H1 (cell line): Measurements from ENCODE around the gene PDE4DIP. TPM values are rescaled to one million over a fixed set of nuclear protein-coding genes. Genes with fewer than 3 reads are reported as not detected.
"Not testable (repeated sequence)": the region's sequence is repeated elsewhere in the genome, so short reads cannot be mapped to it uniquely, and the experiment has no call there.

Source experiments
- CTCF ChIA-PET: fragments of 300-600 bp; sonication (Branson Sonifier 250); formaldehyde crosslinking; loops from one replicate; lab custom pipeline; 2021; ENCODE audit not compliant: partially characterized antibody; lab: Charles Lee
- POLR2A ChIA-PET: fragments of 300-600 bp; sonication (Branson Sonifier 250); formaldehyde crosslinking; loops from one replicate; lab custom pipeline; 2021; ENCODE audit warnings: inconsistent platforms; ENCODE audit not compliant: partially characterized antibody; lab: Charles Lee
- DNase-seq, 2 experiments: peaks; one replicate each; pipeline versions ENCODE4 v3.0.0 to v3.0.0-alpha.2; 2010 to 2022; ENCODE audit warnings: low spot score in 2 of 2, low read depth in 1 of 2, mixed read lengths in 1 of 2
- FAIRE-seq: peaks from 2 replicates; lab custom pipeline; 2011; peaks lifted over from hg19 to GRCh38; lab: Jason Lieb, UNC
- H2AFZ ChIP-seq: 2 replicates; pipeline ENCODE4 v1.8.1; 2012; ENCODE audit warnings: low read length, inconsistent platforms
- H2AK5ac ChIP-seq: 2 replicates; pipeline ENCODE4 v1.6.1; 2013; ENCODE audit warnings: low read depth, low read length
- H2BK120ac ChIP-seq: replicated peaks from 2 replicates; pipeline ENCODE3; 2013; ENCODE audit warnings: low read depth, low read length, inconsistent platforms
- H2BK12ac ChIP-seq: 2 replicates; pipeline ENCODE4 v1.6.1; 2013; ENCODE audit warnings: low read depth, low read length
- H2BK15ac ChIP-seq: 2 replicates; pipeline ENCODE4 v1.6.1; 2013; ENCODE audit warnings: low read length
- H2BK20ac ChIP-seq: 2 replicates; pipeline ENCODE4 v1.6.1; 2013; ENCODE audit warnings: low read length
- H2BK5ac ChIP-seq: 2 replicates; pipeline ENCODE4 v1.6.1; 2013; ENCODE audit warnings: low read depth, low read length
- H3K14ac ChIP-seq: 2 replicates; pipeline ENCODE4 v1.6.1; 2013; ENCODE audit warnings: inconsistent platforms; ENCODE audit not compliant: insufficient read length
- H3K18ac ChIP-seq: 2 replicates; pipeline ENCODE4 v1.6.1; 2013; ENCODE audit warnings: low read length; ENCODE audit errors: extremely low read depth
- H3K23ac ChIP-seq: 2 replicates; pipeline ENCODE4 v1.6.1; 2013; ENCODE audit warnings: inconsistent platforms; ENCODE audit not compliant: insufficient read length
- H3K23me2 ChIP-seq: 2 replicates; pipeline ENCODE4 v1.6.1; 2013; ENCODE audit warnings: low read depth, low read length
- H3K27ac ChIP-seq: 2 replicates; pipeline ENCODE4 v1.6.1; 2011; ENCODE audit warnings: low read depth, low read length, inconsistent platforms
- H3K27me3 ChIP-seq, 4 experiments: replicated peaks in 1 of 4; 1 replicate in 1 of 4; 2 replicates in 3 of 4; pipeline versions ENCODE4 v1.6.1 to v1.8.1; 2011 to 2013; ENCODE audit warnings: low read length in 3 of 4, mild to moderate bottlenecking in 3 of 4, inconsistent platforms in 2 of 4, mixed read lengths in 2 of 4, moderate library complexity in 1 of 4; ENCODE audit not compliant: control insufficient read depth in 3 of 4, insufficient read depth in 3 of 4; ENCODE audit errors: extremely low read depth in 1 of 4
- H3K36me3 ChIP-seq, 4 experiments: 2 replicates each; pipeline versions ENCODE4 v1.6.1 to v1.8.1; 2011 to 2013; ENCODE audit warnings: mild to moderate bottlenecking in 4 of 4, low read length in 3 of 4, moderate library complexity in 2 of 4, control low read depth in 1 of 4, inconsistent platforms in 1 of 4; ENCODE audit not compliant: insufficient read depth in 4 of 4, control insufficient read depth in 2 of 4
- H3K4ac ChIP-seq: replicated peaks from 2 replicates; pipeline ENCODE3; 2013; ENCODE audit warnings: low read length, low read depth, mixed read lengths, inconsistent platforms; ENCODE audit not compliant: insufficient read length
- H3K4me1 ChIP-seq, 4 experiments: replicated peaks in 1 of 4; 1 replicate in 1 of 4; 2 replicates in 3 of 4; pipeline versions ENCODE4 v1.6.1 to v1.8.1; 2011 to 2013; ENCODE audit warnings: low read length in 3 of 4, inconsistent platforms in 2 of 4, mixed read lengths in 1 of 4; ENCODE audit not compliant: insufficient read depth in 4 of 4, control insufficient read depth in 3 of 4
- H3K4me2 ChIP-seq, 2 experiments: 2 replicates each; pipeline versions ENCODE4 v1.6.1 to v1.8.1; 2011 to 2013; ENCODE audit warnings: low read depth in 2 of 2, low read length in 2 of 2, control low read depth in 1 of 2, inconsistent platforms in 1 of 2, mild to moderate bottlenecking in 1 of 2; ENCODE audit not compliant: insufficient read depth in 1 of 2
- H3K4me3 ChIP-seq, 4 experiments: fragments of 200-600, 300-600 bp in 1 of 4; sonication (generic), shearing (Covaris generic), sonication (Bioruptor Twin) in 1 of 4; 2 replicates each; pipeline versions ENCODE4 v1.5.1 to v1.8.1; 2011 to 2016; ENCODE audit warnings: low read length in 4 of 4, low read depth in 3 of 4, control low read depth in 2 of 4, inconsistent platforms in 2 of 4, mild to moderate bottlenecking in 2 of 4, mixed read lengths in 1 of 4, moderate library complexity in 1 of 4; ENCODE audit not compliant: insufficient read depth in 2 of 4; ENCODE audit errors: extremely low read depth in 1 of 4
- H3K56ac ChIP-seq: replicated peaks from 2 replicates; pipeline ENCODE3; 2013; ENCODE audit warnings: low read depth, mild to moderate bottlenecking, mixed read lengths, low read length, inconsistent platforms; ENCODE audit not compliant: insufficient read length
- H3K79me1 ChIP-seq: 2 replicates; pipeline ENCODE4 v1.6.1; 2013; ENCODE audit warnings: low read depth, low read length, control low read depth
- H3K79me2 ChIP-seq, 2 experiments: 2 replicates each; pipeline versions ENCODE4 v1.6.1 to v1.8.1; 2012 to 2013; ENCODE audit warnings: low read length in 2 of 2, mild to moderate bottlenecking in 2 of 2, inconsistent platforms in 1 of 2; ENCODE audit not compliant: insufficient read depth in 2 of 2, control insufficient read depth in 1 of 2
- H3K9ac ChIP-seq, 4 experiments: replicated peaks in 1 of 4; 1 replicate in 1 of 4; 2 replicates in 3 of 4; pipeline versions ENCODE4 v1.6.1 to v1.8.1; 2011 to 2013; ENCODE audit warnings: low read depth in 3 of 4, low read length in 3 of 4, control low read depth in 2 of 4, mild to moderate bottlenecking in 2 of 4, moderate library complexity in 2 of 4, inconsistent platforms in 1 of 4; ENCODE audit errors: extremely low read depth in 1 of 4
- H3K9me3 ChIP-seq, 2 experiments: 2 replicates each; pipeline versions ENCODE4 v1.6.1 to v1.8.1; 2012 to 2013; ENCODE audit warnings: mild to moderate bottlenecking in 2 of 2, moderate library complexity in 2 of 2, control low read depth in 1 of 2, inconsistent platforms in 1 of 2, low read depth in 1 of 2, low read length in 1 of 2, mixed read lengths in 1 of 2; ENCODE audit not compliant: insufficient read depth in 2 of 2
- H4K20me1 ChIP-seq, 2 experiments: replicated peaks in 1 of 2; 2 replicates each; pipeline versions ENCODE3 to v1.8.1; 2011 to 2013; ENCODE audit warnings: inconsistent platforms in 2 of 2, low read length in 2 of 2, mild to moderate bottlenecking in 1 of 2; ENCODE audit not compliant: insufficient read depth in 2 of 2, control insufficient read depth in 1 of 2
- H4K5ac ChIP-seq: 2 replicates; pipeline ENCODE4 v1.6.1; 2013; ENCODE audit warnings: low read length, low read depth, mixed read lengths, inconsistent platforms; ENCODE audit not compliant: insufficient read length
- H4K8ac ChIP-seq: 2 replicates; pipeline ENCODE4 v1.8.0; 2013; ENCODE audit warnings: mild to moderate bottlenecking, moderate library complexity, low read length, inconsistent platforms; ENCODE audit not compliant: insufficient read depth; ENCODE audit errors: extremely low read depth
- H4K91ac ChIP-seq: replicated peaks from 2 replicates; pipeline ENCODE3; 2013; ENCODE audit warnings: low read length, mixed read lengths, inconsistent platforms; ENCODE audit not compliant: insufficient read length
- WGBS, 2 experiments: shearing (Covaris generic) in 1 of 2; methylation state at CpG; one replicate each; pipeline versions ENCODE4 v1.1.6 to v1.1.7; 2013 to 2015; ENCODE audit warnings: low lambda C conversion rate in 2 of 2, mixed read lengths in 2 of 2, inconsistent platforms in 1 of 2, low coverage in 1 of 2, missing lambda C conversion rate in 1 of 2; ENCODE audit not compliant: insufficient replicate concordance in 2 of 2, insufficient coverage in 1 of 2, insufficient read length in 1 of 2; ENCODE audit errors: extremely low coverage in 1 of 2, missing lambda C conversion rate in 1 of 2; 5-methylcytosine and 5-hydroxymethylcytosine counted together
- polyA plus RNA-seq, 7 experiments: library from polyadenylated mRNA; depleted of rRNA in 3 of 7; stranded (reverse) in 5 of 7; unstranded in 2 of 7; fragments of >200 nt in 5 of 7; fragments of 200-250 nt in 2 of 7; gene quantifications; 1 replicate in 5 of 7; 2 replicates in 1 of 7; 4 replicates in 1 of 7; pipeline versions ENCODE4 v1.2.1 to v1.2.3, GENCODE V29; 2011 to 2013; ENCODE audit warnings: missing spikeins in 2 of 7, mixed read lengths in 2 of 7
- total RNA-seq: library from RNA; stranded (reverse); fragmentation: NEBNext Ultra II Directional; extraction: Animal tissue kit (Norgen Biotek cat#: 25700); gene quantifications from 2 replicates; pipeline ENCODE4 v1.2.1, GENCODE V29; 2021

The PDE4DIP gene
- total and polyA plus RNA-seq, 2 of the 8 experiments (the other 6 are each of a cell fraction or from before 2014, with no cell fraction given): 8.4 to 40.5 TPM

- H3K36me3 ChIP-seq, H2BK15ac ChIP-seq, H3K27ac ChIP-seq, H3K27me3 ChIP-seq, FAIRE-seq, H3K79me2 ChIP-seq, H3K4me1 ChIP-seq, H3K56ac ChIP-seq, DNase-seq, H2BK12ac ChIP-seq, POLR2A ChIA-PET, H4K91ac ChIP-seq, H2BK120ac ChIP-seq, H3K23ac ChIP-seq, H4K20me1 ChIP-seq, H3K4me3 ChIP-seq, H3K23me2 ChIP-seq, H3K14ac ChIP-seq, H3K4ac ChIP-seq, H3K4me2 ChIP-seq, H3K9me3 ChIP-seq, H3K9ac ChIP-seq, H4K8ac ChIP-seq, H2BK20ac ChIP-seq, H4K5ac ChIP-seq, H3K18ac ChIP-seq, H2AFZ ChIP-seq, H2BK5ac ChIP-seq, H3K79me1 ChIP-seq, H2AK5ac ChIP-seq, CTCF ChIA-PET: not testable (repeated sequence)
- no CpG with 5 or more reads among the region's 3 CpGs for WGBS, 2 experiments
These were observed 180.1 kb downstream of the PDE4DIP start for GRCh38 chr1:149024327-149024726.

DNA sequence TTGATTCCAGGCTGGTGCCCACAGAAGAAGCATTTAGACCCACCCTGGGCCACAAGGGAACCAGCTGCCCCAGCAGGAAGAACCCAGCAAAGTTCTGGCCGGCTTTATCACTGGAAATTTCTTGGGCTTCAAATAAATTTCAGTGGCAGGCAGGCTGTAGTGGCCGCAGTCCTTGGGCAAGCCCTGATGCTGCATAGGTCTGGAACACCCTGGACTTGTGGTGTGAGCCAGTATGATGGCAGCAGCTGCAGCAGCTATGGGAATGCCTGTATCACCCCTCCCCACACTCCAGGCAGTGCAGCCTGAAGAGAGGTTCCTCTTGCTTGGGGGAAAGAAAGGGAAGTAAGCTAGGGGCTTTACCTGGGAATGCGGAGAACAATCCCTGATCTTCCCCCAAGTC is 189.7 kb downstream of the PDE4DIP start:
- not testable (repeated sequence) for H3K36me3 ChIP-seq, H3K56ac ChIP-seq
- 100% methylated on average over 2 of the region's 3 CpGs; no CpG with 5 or more reads in 1 of the 2 experiments for WGBS, 2 experiments

More for the DNA sequence above, 189.7 kb downstream of the PDE4DIP start:
- H3K9ac ChIP-seq, H3K18ac ChIP-seq, FAIRE-seq, H3K14ac ChIP-seq, H3K4me2 ChIP-seq, H2AFZ ChIP-seq, H3K23ac ChIP-seq, H3K4ac ChIP-seq, H2BK12ac ChIP-seq, H3K79me2 ChIP-seq, H4K91ac ChIP-seq, H2BK15ac ChIP-seq, H2BK5ac ChIP-seq, H3K79me1 ChIP-seq, H3K4me1 ChIP-seq, H3K27ac ChIP-seq, H3K9me3 ChIP-seq, H4K8ac ChIP-seq, H2BK120ac ChIP-seq, H3K27me3 ChIP-seq, H4K5ac ChIP-seq, H3K23me2 ChIP-seq, H3K4me3 ChIP-seq, H4K20me1 ChIP-seq, POLR2A ChIA-PET, H2BK20ac ChIP-seq, CTCF ChIA-PET, H2AK5ac ChIP-seq, DNase-seq: not testable (repeated sequence)
